HepG2 (cell line): ENCODE data around the gene HDAC4. TPM values are rescaled to one million over a fixed set of nuclear protein-coding genes. Genes with fewer than 3 reads are reported as not detected.

Source experiments
- ATAC-seq: fragments of 200-7000 bp; cut with Tn5 transposase; 3 replicates; pipeline ENCODE4 v1.9.1; 2020; ENCODE audit warnings: mild to moderate bottlenecking, moderate library complexity
- BruUV-seq: library from RNA; stranded (reverse); fragments of 400-500 nt; replicated peaks from 2 replicates; lab custom pipeline; 2021; lab: Mats Ljungman, UMichigan
- CTCF ChIA-PET: fragments of 300-600 bp; formaldehyde crosslinking; extraction: SDS; loops from one replicate; lab custom pipeline; 2021; ENCODE audit warnings: low total read pairs, inconsistent platforms, low intra/inter-chr PET ratio; lab: Yijun Ruan, JAX
- POLR2A ChIA-PET: fragments of 350-600 bp; sonication (Branson Sonifier 250); formaldehyde crosslinking; loops from one replicate; lab custom pipeline; 2020; ENCODE audit warnings: antibody characterized with exemption, inconsistent platforms; lab: Yijun Ruan, JAX
- DNase-seq: peaks from one replicate; pipeline ENCODE4 v3.0.0-alpha.2; 2015; ENCODE audit warnings: low spot score
- FAIRE-seq: peaks from 3 replicates; lab custom pipeline; 2011; peaks lifted over from hg19 to GRCh38; lab: Jason Lieb, UNC
- H2AFZ ChIP-seq: one replicate; pipeline ENCODE4 v1.6.1; 2011; ENCODE audit warnings: low read length, inconsistent platforms
- H3K27ac ChIP-seq: fragments of 300-600 bp; 3 replicates; pipeline ENCODE4 v1.8.0; 2011; ENCODE audit warnings: mixed run types, mild to moderate bottlenecking, mixed read lengths, low read length, inconsistent platforms; ENCODE audit not compliant: insufficient read depth; ENCODE audit errors: extremely low read length
- H3K27me3 ChIP-seq, 2 experiments: fragments of 200-600 bp in 1 of 2; 2 replicates in 1 of 2; 3 replicates in 1 of 2; pipeline versions ENCODE4 v1.6.0 to v1.8.0; 2011; ENCODE audit warnings: low read length in 2 of 2, mild to moderate bottlenecking in 2 of 2, moderate library complexity in 2 of 2, inconsistent platforms in 1 of 2; ENCODE audit not compliant: insufficient read depth in 2 of 2, control insufficient read depth in 1 of 2
- H3K36me3 ChIP-seq, 2 experiments: fragments of 200-600 bp in 1 of 2; replicated peaks in 1 of 2; 2 replicates in 1 of 2; 3 replicates in 1 of 2; pipeline versions ENCODE4 v1.5.1 to v1.8.0; 2011; ENCODE audit warnings: low read length in 2 of 2, inconsistent platforms in 1 of 2; ENCODE audit not compliant: insufficient read depth in 2 of 2, control insufficient read depth in 1 of 2
- H3K4me1 ChIP-seq: 2 replicates; pipeline ENCODE4 v1.5.1; 2012; ENCODE audit warnings: low read length, inconsistent platforms; ENCODE audit not compliant: insufficient read depth
- H3K4me2 ChIP-seq: 2 replicates; pipeline ENCODE4 v1.6.0; 2011; ENCODE audit warnings: low read depth, low read length, inconsistent platforms
- H3K4me3 ChIP-seq, 3 experiments: fragments of 200-600 bp in 1 of 3; sonication (generic), shearing (Covaris generic) in 1 of 3; replicated peaks in 1 of 3; 2 replicates each; pipeline ENCODE4 v1.5.1; 2011 to 2016; ENCODE audit warnings: low read length in 3 of 3, inconsistent platforms in 2 of 3, low read depth in 2 of 3, mild to moderate bottlenecking in 2 of 3, control low read depth in 1 of 3, mixed read lengths in 1 of 3; ENCODE audit not compliant: insufficient read depth in 1 of 3
- H3K79me2 ChIP-seq: one replicate; pipeline ENCODE4 v1.6.1; 2011; ENCODE audit warnings: low read length, inconsistent platforms; ENCODE audit not compliant: insufficient read depth
- H3K9ac ChIP-seq: 2 replicates; pipeline ENCODE4 v1.6.0; 2011; ENCODE audit warnings: mild to moderate bottlenecking, low read depth, low read length, inconsistent platforms; ENCODE audit not compliant: insufficient read depth
- H3K9me3 ChIP-seq: 2 replicates; pipeline ENCODE4 v1.5.1; 2012; ENCODE audit warnings: mild to moderate bottlenecking, low read length
- H4K20me1 ChIP-seq: 2 replicates; pipeline ENCODE4 v1.6.0; 2011; ENCODE audit warnings: inconsistent platforms, mild to moderate bottlenecking, low read length, moderate library complexity; ENCODE audit not compliant: insufficient read depth
- HNRNPL ChIP-seq: fragments of 200-400 bp; formaldehyde crosslinking; IDR thresholded peaks from 2 replicates; pipeline ENCODE4 v1.6.1; 2017; ENCODE audit warnings: mild to moderate bottlenecking, low read depth, low read length
- KLF6 ChIP-seq: IDR thresholded peaks from 2 replicates; pipeline ENCODE4 v1.8.0; 2016; ENCODE audit warnings: missing biosample characterization, missing genetic modification reagents
- WIZ ChIP-seq: sonication (generic); formaldehyde crosslinking; IDR thresholded peaks from 2 replicates; pipeline ENCODE4 v1.5.1; 2020; ENCODE audit warnings: mild to moderate bottlenecking, missing genetic modification reagents
- ZFAT ChIP-seq: sonication (generic); formaldehyde crosslinking; conservative IDR thresholded peaks from 2 replicates; pipeline ENCODE4 v1.8.1; 2023; ENCODE audit warnings: missing genetic modification reagents, inconsistent platforms
- ZNF143 ChIP-seq: sonication (generic); formaldehyde crosslinking; IDR thresholded peaks from 2 replicates; pipeline ENCODE4 v1.4.0; 2020; ENCODE audit warnings: missing genetic modification reagents
- ZNF441 ChIP-seq: sonication (generic); formaldehyde crosslinking; IDR thresholded peaks from 2 replicates; pipeline ENCODE4 v1.7.0; 2021; ENCODE audit warnings: missing genetic modification reagents, borderline replicate concordance
- WGBS: methylation state at CpG from one replicate; pipeline ENCODE4 v1.1.6; 2017; ENCODE audit warnings: low lambda C conversion rate; 5-methylcytosine and 5-hydroxymethylcytosine counted together
- in situ Hi-C: cut with HindIII; loops from 2 replicates; pipeline ENCODE4 v1.10.0; 2017; ENCODE audit warnings: low pct_unique_long_range_greater_than_20kb; ENCODE audit not compliant: extremely low pct_ligation_motif_present
- intact Hi-C: fragments of 100-400 bp; cut with micrococcal nuclease; formaldehyde crosslinking; loops from one replicate; pipeline ENCODE4 v1.10.0; 2022; ENCODE audit not compliant: unreplicated experiment
- polyA plus RNA-seq, 8 experiments: library from polyadenylated mRNA; depleted of rRNA in 3 of 8; stranded (reverse) in 7 of 8; unstranded in 1 of 8; fragments of >200 nt; fragmentation: Illumina TruSeq in 4 of 8; extraction: Trizol in 4 of 8; gene quantifications; 2 replicates each; pipeline versions ENCODE4 v1.2.1 to v1.2.3, GENCODE V29; 2011 to 2016; ENCODE audit warnings: low read depth in 4 of 8, missing spikeins in 1 of 8, mixed read lengths in 1 of 8; ENCODE audit not compliant: insufficient read depth in 1 of 8
- total RNA-seq, 5 experiments: library from RNA; depleted of rRNA; stranded (reverse); fragments of >200 nt; fragmentation: Illumina TruSeq; extraction: Trizol; gene quantifications; 2 replicates each; pipeline ENCODE4 v1.2.3, GENCODE V29; 2016; ENCODE audit warnings: low read depth in 1 of 5
- TF ChIP-seq, protein P1 (sequence below): sonication (generic); formaldehyde crosslinking; IDR thresholded peaks from 2 replicates; pipeline ENCODE4 v1.4.0; 2020; ENCODE audit warnings: mild to moderate bottlenecking, missing genetic modification reagents
- TF ChIP-seq, protein P2 (sequence below): sonication (generic); formaldehyde crosslinking; IDR thresholded peaks from 2 replicates; pipeline ENCODE4 v1.5.1; 2020; ENCODE audit warnings: missing genetic modification reagents, mild to moderate bottlenecking, borderline replicate concordance
- TF ChIP-seq, protein P3 (sequence below): sonication (generic); formaldehyde crosslinking; IDR thresholded peaks from 2 replicates; pipeline ENCODE4 v1.4.0; 2020; ENCODE audit warnings: missing genetic modification reagents

Gene HDAC4
- total and polyA plus RNA-seq, 2 of the 13 experiments (the other 11 are each of a cell fraction or from before 2014, with no cell fraction given) = 10.1 to 11.5 TPM

DNA sequence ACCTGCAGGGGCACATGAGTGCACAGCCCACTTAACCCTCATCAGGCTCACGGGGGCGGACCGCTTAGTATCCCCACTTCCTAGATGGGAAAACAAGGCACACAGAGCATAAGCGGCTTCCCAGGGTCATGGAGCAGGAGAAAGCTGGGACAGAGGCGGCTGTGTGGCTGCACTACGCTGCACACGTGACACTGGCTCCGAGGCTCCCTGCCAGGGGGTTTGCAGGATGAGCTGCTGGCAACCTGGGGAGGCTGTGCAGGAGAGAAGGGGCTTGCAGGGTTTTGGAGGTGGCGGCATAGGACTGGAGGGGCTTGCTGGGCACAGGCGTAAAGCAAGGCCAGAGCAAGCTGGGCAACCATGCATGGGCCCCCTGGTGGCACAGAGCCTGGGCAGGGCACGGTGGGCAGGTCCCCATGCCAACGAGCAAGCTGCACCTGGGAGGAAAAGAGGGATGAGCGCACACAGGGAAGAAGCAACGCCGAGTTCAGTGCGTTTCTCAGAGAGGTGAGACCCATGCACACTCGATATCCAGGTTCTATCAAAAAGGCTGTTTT lies 268.6 kb downstream of the HDAC4 start:
- in situ Hi-C loops = no loop called here
- POLR2A ChIA-PET = no interaction called here
- CTCF ChIA-PET = no interaction called here
- FAIRE-seq (no peak), ATAC-seq (no peak), DNase-seq (no peak)
- Histone ChIP-seq H4K20me1 (peaks cover 3% of the 10 kb centered on the region; the same call in 1 of the 2 replicates), H3K79me2 (no peaks in the 10 kb centered on the region), H3K27ac (no peak overlapping the region), H3K9ac (no peak overlapping the region), H3K36me3 (peaks cover 20 to 65% of the 10 kb centered on the region in 2 experiments), H3K9me3 (no peaks in the 10 kb centered on the region), H3K27me3 (no peaks in the 10 kb centered on the region), H3K4me2 (no peak overlapping the region), H2AFZ (no peak overlapping the region)
- WGBS = 95% methylated on average over 17 of the region's 17 CpGs
- BruUV-seq = no TSS peak
- TF ChIP-seq, protein P1, sequence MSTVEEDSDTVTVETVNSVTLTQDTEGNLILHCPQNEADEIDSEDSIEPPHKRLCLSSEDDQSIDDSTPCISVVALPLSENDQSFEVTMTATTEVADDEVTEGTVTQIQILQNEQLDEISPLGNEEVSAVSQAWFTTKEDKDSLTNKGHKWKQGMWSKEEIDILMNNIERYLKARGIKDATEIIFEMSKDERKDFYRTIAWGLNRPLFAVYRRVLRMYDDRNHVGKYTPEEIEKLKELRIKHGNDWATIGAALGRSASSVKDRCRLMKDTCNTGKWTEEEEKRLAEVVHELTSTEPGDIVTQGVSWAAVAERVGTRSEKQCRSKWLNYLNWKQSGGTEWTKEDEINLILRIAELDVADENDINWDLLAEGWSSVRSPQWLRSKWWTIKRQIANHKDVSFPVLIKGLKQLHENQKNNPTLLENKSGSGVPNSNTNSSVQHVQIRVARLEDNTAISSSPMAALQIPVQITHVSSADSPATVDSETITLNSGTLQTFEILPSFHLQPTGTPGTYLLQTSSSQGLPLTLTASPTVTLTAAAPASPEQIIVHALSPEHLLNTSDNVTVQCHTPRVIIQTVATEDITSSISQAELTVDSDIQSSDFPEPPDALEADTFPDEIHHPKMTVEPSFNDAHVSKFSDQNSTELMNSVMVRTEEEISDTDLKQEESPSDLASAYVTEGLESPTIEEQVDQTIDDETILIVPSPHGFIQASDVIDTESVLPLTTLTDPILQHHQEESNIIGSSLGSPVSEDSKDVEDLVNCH (CRISPR knock-in tag) = no peak
- TF ChIP-seq HNRNPL = 0 out of 2 replicates have a peak, but pooled peaks have one; percentile 47
- TF ChIP-seq WIZ (CRISPR knock-in tag) = no peak
- TF ChIP-seq, all 625 proteins: peak for 1
- intact Hi-C loops = no loop called here
- peaks cover 9% of the 10 kb centered on the region for H3K4me1 ChIP-seq
- no peak overlapping the region for H3K4me3 ChIP-seq

DNA sequence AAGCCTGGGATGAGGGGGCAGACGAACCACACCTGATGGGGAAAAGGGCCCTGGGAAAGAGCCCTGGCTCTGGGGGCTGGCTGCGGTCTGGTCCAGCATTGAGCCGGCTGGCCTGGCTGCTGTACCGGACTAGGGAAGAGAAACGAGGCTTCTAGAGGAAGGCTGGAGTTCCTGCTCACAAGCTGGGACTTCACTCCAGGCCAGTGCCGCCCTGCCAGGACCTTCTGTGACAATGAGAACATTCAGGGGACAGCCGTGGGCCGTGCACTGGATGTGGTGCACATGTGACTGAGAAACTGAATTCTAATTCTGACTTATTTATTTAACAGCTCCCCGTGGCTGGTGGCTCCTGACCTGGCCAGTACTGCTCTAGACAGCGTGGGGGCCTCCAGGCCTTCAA lies 269.3 kb downstream of the HDAC4 start:
- in situ Hi-C loops = no loop called here
- H3K4me2 ChIP-seq = no peak overlapping the region
- POLR2A ChIA-PET = no interaction called here
- CTCF ChIA-PET = no interaction called here
- no peak overlapping the region for H3K27ac ChIP-seq
- ATAC-seq = no peak
- no peak overlapping the region for H3K4me3 ChIP-seq
- H3K9ac ChIP-seq = no peak overlapping the region
- H2AFZ ChIP-seq = no peak overlapping the region
- FAIRE-seq = no peak
- H3K36me3 ChIP-seq = peaks cover 20 to 65% of the 10 kb centered on the region in 2 experiments
- BruUV-seq = no TSS peak
- H3K4me1 ChIP-seq = peaks cover 13% of the 10 kb centered on the region
- no peaks in the 10 kb centered on the region for H3K79me2 ChIP-seq
- 96% methylated on average over 10 of the region's 10 CpGs for WGBS
- H3K27me3 ChIP-seq = no peaks in the 10 kb centered on the region
- H4K20me1 ChIP-seq = peaks cover 3% of the 10 kb centered on the region; the same call in 1 of the 2 replicates
- DNase-seq = no peak
- intact Hi-C loops = no loop called here
- H3K9me3 ChIP-seq = no peaks in the 10 kb centered on the region
- no peak for TF ChIP-seq ZNF143 (CRISPR knock-in tag)
- TF ChIP-seq, protein P2, sequence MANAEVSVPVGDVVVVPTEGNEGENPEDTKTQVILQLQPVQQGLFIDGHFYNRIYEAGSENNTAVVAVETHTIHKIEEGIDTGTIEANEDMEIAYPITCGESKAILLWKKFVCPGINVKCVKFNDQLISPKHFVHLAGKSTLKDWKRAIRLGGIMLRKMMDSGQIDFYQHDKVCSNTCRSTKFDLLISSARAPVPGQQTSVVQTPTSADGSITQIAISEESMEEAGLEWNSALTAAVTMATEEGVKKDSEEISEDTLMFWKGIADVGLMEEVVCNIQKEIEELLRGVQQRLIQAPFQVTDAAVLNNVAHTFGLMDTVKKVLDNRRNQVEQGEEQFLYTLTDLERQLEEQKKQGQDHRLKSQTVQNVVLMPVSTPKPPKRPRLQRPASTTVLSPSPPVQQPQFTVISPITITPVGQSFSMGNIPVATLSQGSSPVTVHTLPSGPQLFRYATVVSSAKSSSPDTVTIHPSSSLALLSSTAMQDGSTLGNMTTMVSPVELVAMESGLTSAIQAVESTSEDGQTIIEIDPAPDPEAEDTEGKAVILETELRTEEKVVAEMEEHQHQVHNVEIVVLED (CRISPR knock-in tag) = no peak
- no peak for TF ChIP-seq ZNF441 (CRISPR knock-in tag)
- no peak for TF ChIP-seq KLF6
- TF ChIP-seq, protein P3, sequence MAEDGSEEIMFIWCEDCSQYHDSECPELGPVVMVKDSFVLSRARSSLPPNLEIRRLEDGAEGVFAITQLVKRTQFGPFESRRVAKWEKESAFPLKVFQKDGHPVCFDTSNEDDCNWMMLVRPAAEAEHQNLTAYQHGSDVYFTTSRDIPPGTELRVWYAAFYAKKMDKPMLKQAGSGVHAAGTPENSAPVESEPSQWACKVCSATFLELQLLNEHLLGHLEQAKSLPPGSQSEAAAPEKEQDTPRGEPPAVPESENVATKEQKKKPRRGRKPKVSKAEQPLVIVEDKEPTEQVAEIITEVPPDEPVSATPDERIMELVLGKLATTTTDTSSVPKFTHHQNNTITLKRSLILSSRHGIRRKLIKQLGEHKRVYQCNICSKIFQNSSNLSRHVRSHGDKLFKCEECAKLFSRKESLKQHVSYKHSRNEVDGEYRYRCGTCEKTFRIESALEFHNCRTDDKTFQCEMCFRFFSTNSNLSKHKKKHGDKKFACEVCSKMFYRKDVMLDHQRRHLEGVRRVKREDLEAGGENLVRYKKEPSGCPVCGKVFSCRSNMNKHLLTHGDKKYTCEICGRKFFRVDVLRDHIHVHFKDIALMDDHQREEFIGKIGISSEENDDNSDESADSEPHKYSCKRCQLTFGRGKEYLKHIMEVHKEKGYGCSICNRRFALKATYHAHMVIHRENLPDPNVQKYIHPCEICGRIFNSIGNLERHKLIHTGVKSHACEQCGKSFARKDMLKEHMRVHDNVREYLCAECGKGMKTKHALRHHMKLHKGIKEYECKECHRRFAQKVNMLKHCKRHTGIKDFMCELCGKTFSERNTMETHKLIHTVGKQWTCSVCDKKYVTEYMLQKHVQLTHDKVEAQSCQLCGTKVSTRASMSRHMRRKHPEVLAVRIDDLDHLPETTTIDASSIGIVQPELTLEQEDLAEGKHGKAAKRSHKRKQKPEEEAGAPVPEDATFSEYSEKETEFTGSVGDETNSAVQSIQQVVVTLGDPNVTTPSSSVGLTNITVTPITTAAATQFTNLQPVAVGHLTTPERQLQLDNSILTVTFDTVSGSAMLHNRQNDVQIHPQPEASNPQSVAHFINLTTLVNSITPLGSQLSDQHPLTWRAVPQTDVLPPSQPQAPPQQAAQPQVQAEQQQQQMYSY (CRISPR knock-in tag) = no peak
- no peak for TF ChIP-seq ZFAT (CRISPR knock-in tag)
